PC-9 (cell line): ENCODE results near the gene PSMD11. TPM values are rescaled to one million over a fixed set of nuclear protein-coding genes. Genes with fewer than 3 reads are reported as not detected.
"Not testable (repeated sequence)": the region's sequence is repeated elsewhere in the genome, so short reads cannot be mapped to it uniquely, and the experiment has no call there.

Source experiments
- Bru-seq: library from RNA; stranded (reverse); fragments of 400-500 nt; gene quantifications from one replicate; lab custom pipeline; 2021; lab: Mats Ljungman, UMichigan
- BruChase-seq, 2 experiments: library from RNA; stranded (reverse); fragments of 400-500 nt; gene quantifications; one replicate each; lab custom pipeline; 2021; lab: Mats Ljungman, UMichigan
- BruUV-seq: library from RNA; stranded (reverse); fragments of 400-500 nt; replicated peaks from 2 replicates; lab custom pipeline; 2021; lab: Mats Ljungman, UMichigan
- CTCF ChIA-PET: fragments of 300-600 bp; sonication (Branson Sonifier 250); formaldehyde crosslinking; loops from one replicate; lab custom pipeline; 2022; ENCODE audit warnings: antibody characterized with exemption; lab: Charles Lee
- POLR2A ChIA-PET: fragments of 300-600 bp; sonication (Branson Sonifier 250); formaldehyde crosslinking; loops from one replicate; lab custom pipeline; 2022; ENCODE audit warnings: antibody characterized with exemption; ENCODE audit not compliant: unreplicated experiment; lab: Charles Lee
- DNase-seq, 2 experiments: peaks; one replicate each; pipeline versions ENCODE4 v3.0.0 to v3.0.0-alpha.2; 2015 to 2022; ENCODE audit warnings: mixed read lengths in 1 of 2
- H2AFZ ChIP-seq: fragments of 200-600 bp; sonication (generic); 2 replicates; pipeline ENCODE4 v1.8.1; 2017; ENCODE audit warnings: antibody characterized with exemption
- H3F3A ChIP-seq: fragments of 200-600 bp; sonication (generic); 2 replicates; pipeline ENCODE4 v1.8.1; 2017; ENCODE audit warnings: antibody characterized with exemption, mild to moderate bottlenecking, low read depth; ENCODE audit not compliant: insufficient read depth
- H3K27ac ChIP-seq: fragments of 200-600 bp; sonication (generic); 2 replicates; pipeline ENCODE4 v1.6.1; 2016; ENCODE audit warnings: mixed run types
- H3K27me3 ChIP-seq: fragments of 200-600 bp; sonication (generic); 2 replicates; pipeline ENCODE4 v1.6.1; 2016; ENCODE audit warnings: low read depth, mixed run types; ENCODE audit not compliant: insufficient read depth
- H3K36me3 ChIP-seq: fragments of 200-600 bp; sonication (generic); 2 replicates; pipeline ENCODE4 v1.6.1; 2016; ENCODE audit warnings: low read depth, mixed run types
- H3K4me1 ChIP-seq: fragments of 200-600 bp; sonication (generic); replicated peaks from 2 replicates; pipeline ENCODE4 v1.6.1; 2016; ENCODE audit warnings: mixed run types; ENCODE audit not compliant: insufficient read depth
- H3K4me2 ChIP-seq: fragments of 200-600 bp; sonication (generic); 2 replicates; pipeline ENCODE4 v1.6.1; 2017; ENCODE audit warnings: mixed run types
- H3K4me3 ChIP-seq: fragments of 200-600 bp; sonication (generic); 2 replicates; pipeline ENCODE4 v1.6.1; 2016; ENCODE audit warnings: mixed run types
- H3K79me2 ChIP-seq: fragments of 200-600 bp; sonication (generic); 2 replicates; pipeline ENCODE4 v1.6.1; 2017; ENCODE audit warnings: low read depth, mixed run types
- H3K9me2 ChIP-seq: fragments of 200-600 bp; sonication (generic); 2 replicates; pipeline ENCODE4 v1.8.1; 2017; ENCODE audit warnings: mild to moderate bottlenecking; ENCODE audit not compliant: insufficient read depth
- H3K9me3 ChIP-seq: fragments of 200-600 bp; sonication (generic); 2 replicates; pipeline ENCODE4 v1.8.1; 2016; ENCODE audit warnings: low read depth; ENCODE audit not compliant: insufficient read depth
- H4K20me1 ChIP-seq: fragments of 200-600 bp; sonication (generic); 2 replicates; pipeline ENCODE4 v1.8.1; 2017; ENCODE audit not compliant: insufficient read depth
- CTCF ChIP-seq: fragments of 200-600 bp; sonication (generic); conservative IDR thresholded peaks from 2 replicates; pipeline ENCODE4 v1.6.1; 2017; ENCODE audit warnings: mixed run types, antibody characterized with exemption, mild to moderate bottlenecking, moderate library complexity
- EZH2 ChIP-seq: fragments of 200-600 bp; sonication (generic); IDR thresholded peaks from 2 replicates; pipeline ENCODE4 v1.8.0; 2017; ENCODE audit warnings: antibody characterized with exemption, low read depth
- intact Hi-C: fragments of 100-400 bp; cut with micrococcal nuclease; formaldehyde crosslinking; loops from one replicate; pipeline ENCODE4 v1.10.0; 2022; ENCODE audit not compliant: unreplicated experiment
- long read RNA-seq: library from polyadenylated mRNA; stranded (forward); transcript quantifications from one replicate; pipeline ENCODE4 v2.0.0, GENCODE V29; 2022
- total RNA-seq: library from RNA; stranded (reverse); gene quantifications from 2 replicates; pipeline ENCODE4 v1.2.3, GENCODE V29; 2021

PSMD11 gene
- total RNA-seq (145 and 149 TPM in 2 replicates), Bru-seq, nascent RNA (percentile 97 among the genes with signal in this experiment), BruChase-seq, experiment 1, labeled RNA remaining after a 2-hour chase (percentile 96 among the genes with signal in this experiment), BruChase-seq, experiment 2, labeled RNA remaining after a 6-hour chase (percentile 98 among the genes with signal in this experiment)
- long read RNA-seq, full-length matches to known transcripts: 383 of 414 reads
- long read RNA-seq, partial matches to known transcripts: 13 of 414 reads
- long read RNA-seq, other reads (novel, unspliced or antisense): 18 of 414 reads

GRCh38 chr17:32444301-32445073 is at the start of gene PSMD11:
PSMD11 (plus strand) TSS chr17:32444510; CDS start chr17:32444524, 14 bp downstream.
- Histone ChIP-seq H3K9me3 (no peaks in the 10 kb centered on the region), H3K4me3 (peak within 1 kb of the TSS; percentile 99), H2AFZ (peak within 1 kb of the TSS; percentile 93), H3F3A (peaks cover 4% of the 10 kb centered on the region; the same call in 1 of the 2 replicates), H3K27me3 (no peaks in the 10 kb centered on the region), H3K9me2 (no peaks in the 10 kb centered on the region), H3K4me2 (peak within 1 kb of the TSS; percentile 100), H4K20me1 (peaks cover 37% of the 10 kb centered on the region), H3K27ac (peak within 1 kb of the TSS; percentile 76), H3K36me3 (peaks cover 37% of the 10 kb centered on the region), H3K4me1 (peaks cover 24% of the 10 kb centered on the region), H3K79me2 (peaks cover 51% of the 10 kb centered on the region)
- intact Hi-C loops: loop anchor here (5.0 to 10.0 kb wide), 3 partner anchors 92 to 430 kb away; partner anchors contain the start of genes MYO1D and ZNF207
- TSS peak; percentile 92 for BruUV-seq
- TF ChIP-seq CTCF: peak; percentile 90; the same call in 1 of the 2 replicates
- TF ChIP-seq EZH2: no peak
- peak; percentile 86 to 97 for DNase-seq
- POLR2A ChIA-PET: interaction anchor here (0.5 to 0.7 kb wide), 10 partner anchors 24 to 435 kb away, joined by 3 to 13 read pairs (median 3); partner anchors contain the start of gene CDK5R1
- CTCF ChIA-PET: interaction anchor here (0.8 to 1.2 kb wide), 3 partner anchors 17 to 107 kb away, joined by 3 to 11 read pairs (median 6); no protein-coding TSS in a partner anchor

GRCh38 chr17:32396343-32396742 is 48.0 kb upstream of the PSMD11 start:
- ChIA-PET POLR2A (interaction anchor here (0.6 kb wide), 1 partner anchor 135 kb away, joined by 3 read pairs; no protein-coding TSS in a partner anchor), CTCF (interaction anchor here (0.6 kb wide), 2 partner anchors 137 to 358 kb away, joined by 3 read pairs; no protein-coding TSS in a partner anchor)
- intact Hi-C loops: no loop called here
- Histone ChIP-seq H3K27ac (no peak overlapping the region), H2AFZ (no peak overlapping the region), H3K4me2 (no peak overlapping the region), H3K4me3 (no peak overlapping the region), H3K27me3 (no peaks in the 10 kb centered on the region), H3K9me2 (no peaks in the 10 kb centered on the region), H3K4me1 (no peaks in the 10 kb centered on the region), H3K36me3 (no peaks in the 10 kb centered on the region), H3K9me3 (no peaks in the 10 kb centered on the region), H3K79me2 (no peaks in the 10 kb centered on the region), H4K20me1 (no peaks in the 10 kb centered on the region), H3F3A (peaks cover 12% of the 10 kb centered on the region; the same call in 1 of the 2 replicates)
- TF ChIP-seq EZH2 (no peak), CTCF (no peak)
- BruUV-seq: no TSS peak
- no peak for DNase-seq

DNA sequence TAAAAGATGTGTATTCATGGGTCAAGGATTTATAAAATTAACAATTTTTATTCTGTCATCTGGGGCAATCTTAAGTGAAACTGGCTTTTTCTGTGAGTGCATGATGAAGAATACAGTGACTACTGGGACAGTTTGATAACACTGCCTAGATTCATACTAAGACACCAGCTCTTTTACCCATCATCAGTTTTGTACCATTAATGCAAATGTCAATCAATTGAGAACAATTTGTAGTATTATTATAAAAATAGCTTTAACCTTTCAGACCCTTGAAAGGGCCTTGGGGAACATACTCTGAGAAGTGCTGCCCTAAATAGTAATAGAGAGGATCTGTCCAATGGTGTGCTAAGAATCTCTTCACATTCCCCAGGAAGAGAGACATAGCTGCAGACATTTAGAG is 45.4 kb upstream of the PSMD11 start:
- Histone ChIP-seq H3K9me3 (no peaks in the 10 kb centered on the region), H3F3A (no peaks in the 10 kb centered on the region; the same call in 1 of the 2 replicates), H3K4me2 (no peak overlapping the region), H3K36me3 (no peaks in the 10 kb centered on the region), H4K20me1 (no peaks in the 10 kb centered on the region), H3K27me3 (no peaks in the 10 kb centered on the region), H3K4me3 (no peak overlapping the region), H3K4me1 (no peaks in the 10 kb centered on the region), H3K9me2 (no peaks in the 10 kb centered on the region), H2AFZ (no peak overlapping the region), H3K79me2 (no peaks in the 10 kb centered on the region), H3K27ac (no peak overlapping the region)
- no peak for DNase-seq
- TF ChIP-seq CTCF (no peak), EZH2 (no peak)
- CTCF ChIA-PET: interaction anchor here (0.6 kb wide), 1 partner anchor 52 kb away, joined by 4 read pairs; no protein-coding TSS in a partner anchor
- no TSS peak for BruUV-seq
- intact Hi-C loops: no loop called here
- POLR2A ChIA-PET: interaction anchor here (0.6 kb wide), 1 partner anchor 83 kb away, joined by 5 read pairs; no protein-coding TSS in a partner anchor

GRCh38 chr17:32410085-32410484 is 34.2 kb upstream of the PSMD11 start:
- DNase-seq, POLR2A ChIA-PET: not testable (repeated sequence)

More at GRCh38 chr17:32410085-32410484, 34.2 kb upstream of the PSMD11 start:
- intact Hi-C loops, CTCF ChIA-PET, H3K79me2 ChIP-seq, H3K4me2 ChIP-seq, H3K4me3 ChIP-seq, H3K27ac ChIP-seq, H3K4me1 ChIP-seq, BruUV-seq, H3F3A ChIP-seq, H3K9me2 ChIP-seq, H2AFZ ChIP-seq, H3K9me3 ChIP-seq, H4K20me1 ChIP-seq, H3K36me3 ChIP-seq, H3K27me3 ChIP-seq: not testable (repeated sequence)
